Stimulated activated CD4-positive, alpha-beta T cell treated with anti-CD3 and anti-CD28 coated beads, Interleukin-4, amount 100 ng/mL, for 48 hours (primary cell): ENCODE measurements around the gene TFEB.

Experiments used
- DNase-seq, 2 donors: peaks; one replicate each; pipeline ENCODE4 v3.0.0-alpha.2; 2020; ENCODE audit warnings: low read depth in 2 of 2

Gene TFEB

GRCh38 chr6:41723530-41724227 is 11.7 kb downstream of the TFEB start:
- no peak for DNase-seq

- DNase-seq: no peak
These were observed 12.4 kb downstream of the TFEB start for GRCh38 chr6:41722969-41723529.

GRCh38 chr6:41721414-41721813 is 14.0 kb downstream of the TFEB start:
- no peak for DNase-seq

GRCh38 chr6:41720783-41721182 is 14.6 kb downstream of the TFEB start:
- no peak for DNase-seq

- no peak for DNase-seq
These were observed 15.2 kb downstream of the TFEB start for GRCh38 chr6:41720262-41720620.

- DNase-seq: no peak
These were observed 15.8 kb downstream of the TFEB start for GRCh38 chr6:41719436-41720261.

GRCh38 chr6:41718828-41719227 is 16.6 kb downstream of the TFEB start:
- no peak for DNase-seq

- no peak for DNase-seq
These were observed 18.0 kb downstream of the TFEB start for GRCh38 chr6:41717392-41717736.

GRCh38 chr6:41716516-41717391 is 18.7 kb downstream of the TFEB start:
- no peak for DNase-seq

GRCh38 chr6:41715795-41716515 is 19.5 kb downstream of the TFEB start:
- DNase-seq: no peak

- DNase-seq: no peak
These were observed 20.7 kb downstream of the TFEB start for GRCh38 chr6:41714556-41715273.

GRCh38 chr6:41713650-41714291 is 21.6 kb downstream of the TFEB start:
- DNase-seq: no peak

- no peak for DNase-seq
These were observed 22.2 kb downstream of the TFEB start for GRCh38 chr6:41713159-41713649.

- no peak for DNase-seq
These were observed 22.7 kb downstream of the TFEB start for GRCh38 chr6:41712651-41713103.

GRCh38 chr6:41711323-41712038 is 23.9 kb downstream of the TFEB start:
- DNase-seq: no peak

GRCh38 chr6:41709375-41709774 is 26.0 kb downstream of the TFEB start:
- DNase-seq: no peak

- no peak for DNase-seq
These were observed 26.6 kb downstream of the TFEB start for GRCh38 chr6:41708856-41709255.

GRCh38 chr6:41707565-41708200 is 27.7 kb downstream of the TFEB start:
- no peak for DNase-seq
